ENCODE data around the gene BCKDHA.

GRCh38 chr19:41352279-41352608 is 45.4 kb upstream of the BCKDHA start:
- no peak for TF ChIP-seq CTCF (IDR thresholded peaks at IDR 0.05; ENCODE audit: extremely low read depth in 1 of 2, insufficient read depth in 1 of 2, low read depth in 1 of 2, low read length in 2 of 2)
- no peak for TF ChIP-seq POLR2A (IDR thresholded peaks at IDR 0.05; ENCODE audit: low read depth, low read length)
- TF ChIP-seq MYC (IDR thresholded peaks at IDR 0.05; ENCODE audit: low read depth, low read length), result no peak
- no peak for TF ChIP-seq POLR2AphosphoS5 (IDR thresholded peaks at IDR 0.05; ENCODE audit: insufficient read depth, low read depth, low read length)
- TF ChIP-seq EZH2 (IDR thresholded peaks at IDR 0.05; ENCODE audit: borderline replicate concordance, low read depth, low read length, severe bottlenecking), result no peak
- no peak for TF ChIP-seq MAX (IDR thresholded peaks at IDR 0.05; ENCODE audit: insufficient read depth, insufficient read length)

Data from endothelial cell of umbilical vein (primary cell).